HG02852 (cell line): ENCODE measurements around the gene EEFSEC.

Experiments
- ATAC-seq: cut with Tn5 transposase; IDR thresholded peaks from one replicate; pipeline ENCODE4 v1.9.1; 2021; ENCODE audit warnings: mild to moderate bottlenecking, moderate library complexity; ENCODE audit not compliant: unreplicated experiment

Gene EEFSEC

GRCh38 chr3:128328546-128329458 lies 175.5 kb downstream of the EEFSEC start:
- no peak for ATAC-seq

DNA sequence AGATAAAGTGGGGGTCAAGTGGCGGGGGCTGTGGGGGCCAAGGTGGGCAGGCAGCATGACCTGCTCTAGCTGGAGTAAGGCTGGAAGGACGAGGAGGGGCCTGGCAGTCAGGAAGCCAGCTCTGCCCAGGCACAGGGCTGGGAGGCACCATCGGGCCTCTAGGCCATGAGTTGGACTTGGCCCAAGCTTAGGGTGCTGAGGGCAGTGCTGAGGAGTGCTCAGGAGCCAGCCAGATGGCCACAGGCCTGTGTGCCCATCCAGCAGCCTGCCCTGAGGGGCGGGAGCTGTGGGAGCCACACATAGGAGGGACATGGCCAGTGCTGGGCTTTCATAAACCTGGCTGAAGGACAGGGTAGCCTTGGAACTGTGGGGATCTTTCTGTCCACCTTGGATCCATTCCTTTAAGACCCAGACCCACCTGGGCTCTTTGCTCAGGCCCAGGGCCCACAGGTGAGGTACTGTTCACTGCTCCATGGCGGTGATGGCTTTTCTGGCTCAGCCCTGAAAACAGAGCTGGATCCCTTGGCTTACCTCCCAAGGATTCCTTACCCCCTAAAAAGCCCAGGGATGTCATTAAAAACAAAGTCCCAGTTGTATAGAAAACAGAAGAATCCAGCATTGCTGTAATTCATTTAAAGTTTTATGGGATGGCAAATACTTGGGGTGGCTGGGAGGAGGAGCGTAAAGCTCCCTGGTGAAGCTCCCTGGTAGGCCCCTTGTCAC lies 176.4 kb downstream of the EEFSEC start:
- ATAC-seq: no peak

DNA sequence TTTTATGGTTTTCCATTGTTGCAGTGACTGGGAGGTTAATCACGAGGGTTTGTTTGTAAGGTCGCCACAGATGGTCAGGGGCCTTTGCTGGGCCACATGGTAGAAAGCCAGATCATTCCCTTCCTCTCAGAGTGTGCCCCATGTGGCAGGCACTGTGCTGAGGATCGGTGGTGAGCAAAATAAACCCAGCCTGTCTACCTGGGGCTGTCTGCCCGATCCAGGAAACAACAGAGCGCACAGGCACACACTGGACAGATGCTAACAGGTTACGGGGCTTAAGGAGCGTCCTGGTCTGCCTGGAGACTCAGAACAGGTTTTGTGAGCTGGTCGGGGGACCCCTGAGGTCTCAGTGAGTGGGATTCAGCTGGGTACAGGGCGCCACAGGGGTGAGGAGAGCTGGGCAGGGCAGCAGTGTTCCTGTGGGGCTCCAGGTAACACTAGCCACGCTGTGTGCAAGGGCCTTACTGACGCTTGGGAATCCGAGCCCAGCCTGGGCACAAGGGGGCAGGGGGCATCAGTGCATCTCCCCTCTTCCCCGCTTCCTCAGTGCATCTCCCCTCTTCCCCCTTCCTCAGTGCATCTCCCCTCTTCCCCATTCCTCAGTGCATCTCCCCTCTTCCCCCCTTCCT lies 177.0 kb downstream of the EEFSEC start:
- ATAC-seq: no peak

DNA sequence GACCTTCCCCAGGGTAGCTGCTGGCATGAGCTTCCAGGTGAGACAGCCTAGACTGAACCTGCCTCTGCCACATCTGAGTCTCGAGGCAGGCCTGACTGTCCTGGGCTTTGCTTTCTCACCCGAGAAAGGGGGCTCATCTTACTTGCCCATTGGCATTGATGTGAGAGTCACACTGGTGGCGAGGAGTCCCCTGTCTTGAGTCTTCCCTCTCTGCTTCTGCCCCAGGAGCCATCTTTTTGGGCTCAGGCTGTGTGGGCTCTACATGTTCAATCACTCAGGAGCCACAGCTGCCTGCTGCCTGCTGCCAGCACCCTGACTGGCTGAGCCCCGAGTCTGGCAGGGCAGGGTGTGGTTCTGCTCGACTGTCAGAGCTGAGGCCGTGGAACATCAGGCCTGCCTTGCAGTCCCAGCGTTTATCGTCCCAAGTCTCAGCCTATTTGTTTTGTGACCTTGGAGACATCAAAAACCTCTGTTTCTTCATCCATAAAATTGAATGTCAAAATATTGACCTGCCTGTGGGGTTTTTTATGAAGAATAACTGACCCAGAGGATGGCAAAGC lies 180.9 kb downstream of the EEFSEC start:
- ATAC-seq: no peak

DNA sequence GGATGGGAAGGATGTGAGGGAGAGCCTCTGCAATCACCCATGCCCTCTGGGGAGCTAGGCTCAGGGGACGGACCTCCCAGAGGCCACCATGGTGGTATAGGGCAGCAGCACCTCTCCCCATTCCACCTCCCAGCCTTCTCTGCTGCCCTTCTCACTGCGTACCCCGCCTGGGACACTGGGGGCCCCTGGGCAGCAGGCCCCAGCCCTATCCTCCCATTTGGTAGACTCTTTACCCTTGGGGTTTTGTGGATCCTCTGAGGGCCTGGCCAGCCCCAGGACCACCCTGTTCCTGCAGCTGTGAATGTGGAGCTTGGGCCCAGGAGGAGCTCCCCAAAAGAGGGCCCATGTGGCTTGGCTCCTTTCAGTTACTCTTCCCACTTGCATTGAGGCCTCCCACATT lies 181.5 kb downstream of the EEFSEC start:
- no peak for ATAC-seq

DNA sequence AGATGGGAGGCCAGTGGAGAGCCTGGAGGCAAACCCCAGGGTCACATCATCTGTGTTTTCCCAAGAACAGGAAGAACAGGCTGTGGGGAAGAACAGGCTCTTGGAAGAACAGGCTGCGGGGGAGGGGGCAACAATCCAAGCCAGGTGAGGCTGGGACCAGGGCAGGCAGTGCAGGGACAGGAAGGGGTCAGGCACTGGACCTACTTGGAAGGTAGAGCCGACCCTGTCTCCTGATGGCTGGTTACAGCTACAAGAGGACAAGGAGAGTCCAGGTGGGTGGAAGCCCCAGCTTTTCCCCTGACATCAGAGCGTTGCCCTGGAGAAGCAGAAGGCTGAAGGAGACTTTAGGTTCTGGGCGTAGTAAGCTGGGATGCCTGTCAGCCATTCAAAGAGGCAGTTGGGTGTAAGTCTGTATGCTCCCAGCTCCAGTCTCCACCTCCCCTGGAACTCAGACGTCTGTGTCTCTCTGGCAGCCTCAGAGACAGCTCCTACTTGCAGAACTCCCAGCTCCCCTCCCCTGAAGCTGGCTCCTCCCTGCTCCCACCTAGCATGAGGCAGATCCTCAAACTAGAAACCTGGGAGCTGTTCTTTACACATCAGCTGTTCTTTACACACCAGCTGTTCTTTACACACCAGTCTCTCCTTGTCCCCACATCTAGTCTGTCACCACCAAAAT lies 182.5 kb downstream of the EEFSEC start:
- ATAC-seq: no peak

DNA sequence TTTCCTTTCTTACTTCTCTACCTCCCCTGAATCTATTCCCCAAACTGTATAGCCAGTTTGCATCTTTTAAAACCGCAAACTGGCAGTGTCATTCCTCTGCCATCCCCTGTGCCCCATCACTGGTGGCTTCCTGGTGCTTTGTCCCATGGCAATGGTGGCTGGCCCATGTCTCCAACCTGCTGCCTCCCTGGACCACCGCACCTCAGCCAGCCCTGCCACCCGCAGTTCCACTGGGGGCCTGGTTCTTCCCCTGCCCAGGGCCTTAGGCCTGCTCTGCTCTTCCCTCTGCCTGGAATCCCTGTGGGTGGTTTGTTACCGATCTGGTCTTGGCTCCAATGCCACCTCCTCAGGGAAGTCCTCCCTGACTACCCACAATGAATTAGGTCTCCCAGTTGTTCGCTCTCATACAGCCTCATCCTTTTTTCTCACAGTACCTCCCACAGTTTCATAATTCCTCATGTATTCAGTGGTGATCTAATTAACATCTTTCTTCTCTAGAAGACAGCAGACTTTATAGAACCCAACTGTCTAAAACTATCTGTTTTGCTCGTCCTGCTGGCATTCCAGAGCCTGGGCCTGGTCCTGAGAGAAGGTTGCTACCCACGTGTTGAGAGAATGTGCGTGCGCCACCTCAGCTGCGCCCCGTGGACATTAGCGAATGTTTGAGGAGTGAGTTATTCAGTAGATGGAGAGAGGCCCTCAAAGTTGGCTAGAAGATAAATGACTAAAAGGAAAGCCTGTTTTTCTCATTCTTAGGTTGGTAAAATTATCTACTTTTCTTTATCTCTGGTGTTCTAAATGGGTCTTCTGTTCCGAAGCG lies 183.3 kb downstream of the EEFSEC start:
- ATAC-seq: no peak

DNA sequence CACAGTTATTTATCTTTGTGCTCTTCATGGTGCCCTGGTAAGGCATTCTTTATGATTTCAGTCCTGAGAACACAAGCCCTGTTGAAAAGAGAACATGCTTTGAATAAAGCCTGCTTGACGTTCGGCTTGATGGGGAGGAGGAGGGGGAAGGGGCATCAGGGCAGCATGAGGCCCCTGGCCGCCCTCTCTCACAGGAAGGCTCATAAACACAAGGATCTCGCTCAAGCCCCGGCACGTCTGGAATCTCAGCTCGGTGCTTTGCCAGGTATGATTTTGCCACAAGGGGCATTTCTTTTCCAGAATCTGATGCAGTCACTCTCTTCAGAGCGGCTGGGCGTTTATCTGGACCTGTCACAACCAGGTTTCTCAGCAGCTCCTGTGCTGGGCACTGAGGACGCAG lies 184.0 kb downstream of the EEFSEC start:
- ATAC-seq: no peak

DNA sequence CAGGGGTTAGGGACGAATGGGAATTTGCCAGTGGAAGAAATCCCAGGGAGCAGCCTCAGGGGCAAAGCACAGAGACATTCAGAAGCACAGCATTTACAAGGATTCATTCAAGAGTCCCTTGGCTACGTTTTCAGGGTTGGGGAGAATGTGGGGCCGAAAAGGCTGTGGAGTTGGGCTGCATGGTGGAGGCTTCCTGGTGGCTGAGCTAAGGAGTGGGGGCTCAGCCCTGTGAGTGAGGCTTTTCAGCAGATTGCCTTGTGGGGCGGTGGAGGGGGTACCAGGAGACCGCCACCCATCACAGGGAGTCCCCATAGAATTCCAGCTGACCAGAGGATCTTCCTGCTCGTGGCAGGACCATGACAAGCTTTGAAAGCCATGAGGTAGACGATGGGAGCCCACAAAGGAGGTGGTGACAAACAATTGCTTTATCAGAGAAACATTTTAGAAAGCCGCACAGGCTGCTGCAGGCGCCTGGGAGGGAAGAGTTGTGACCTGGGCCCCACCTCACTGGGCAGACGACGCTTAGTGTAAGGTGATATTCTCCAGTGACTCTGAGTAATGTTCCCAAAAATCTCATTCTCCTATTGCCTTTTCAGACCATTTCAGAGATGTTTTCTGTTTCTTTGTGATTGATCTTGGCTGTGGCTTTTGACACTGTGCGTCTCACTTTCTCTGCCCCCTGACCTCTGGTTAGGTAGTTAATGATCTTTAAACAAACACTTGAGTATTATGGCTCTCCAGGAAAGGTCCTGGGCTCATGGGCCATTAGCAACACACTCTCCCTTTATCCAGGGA lies 185.5 kb downstream of the EEFSEC start:
- no peak for ATAC-seq

- no peak for ATAC-seq
Observed at GRCh38 chr3:128339491-128340012, 186.3 kb downstream of the EEFSEC start.

DNA sequence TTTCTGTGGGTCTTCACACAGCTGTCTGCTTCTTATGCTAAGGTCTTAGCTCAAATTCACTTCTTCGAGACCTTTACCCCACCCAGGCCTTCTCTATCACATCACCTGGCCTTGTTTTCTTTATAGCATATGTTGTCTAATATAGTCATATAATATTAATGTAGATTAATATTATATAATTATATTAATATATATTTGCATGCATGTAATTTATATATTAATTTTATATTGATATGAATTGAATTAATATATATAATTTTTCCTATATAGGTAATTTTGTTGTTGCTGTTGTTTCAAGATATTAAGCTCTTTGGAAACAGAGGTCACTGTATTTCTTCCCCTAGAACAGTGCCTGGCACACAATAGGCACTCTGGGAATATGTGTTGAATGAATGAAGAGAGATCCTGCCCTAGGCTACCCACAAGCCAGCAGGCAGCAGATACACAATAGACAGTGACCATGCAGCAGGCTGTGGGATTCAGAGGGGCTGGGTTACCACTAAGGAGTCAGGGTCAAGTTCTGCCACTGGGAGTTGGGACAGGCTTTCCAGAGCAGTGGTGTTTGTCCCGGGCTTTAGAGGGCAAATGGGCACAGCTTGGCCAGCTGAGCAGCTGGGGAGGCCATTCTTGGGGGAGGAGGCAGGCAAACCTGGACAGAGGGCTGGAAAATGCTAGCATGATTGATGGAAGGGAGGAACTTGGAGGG lies 187.1 kb downstream of the EEFSEC start:
- no peak for ATAC-seq

GRCh38 chr3:128340904-128341555 lies 187.7 kb downstream of the EEFSEC start:
- no peak for ATAC-seq

DNA sequence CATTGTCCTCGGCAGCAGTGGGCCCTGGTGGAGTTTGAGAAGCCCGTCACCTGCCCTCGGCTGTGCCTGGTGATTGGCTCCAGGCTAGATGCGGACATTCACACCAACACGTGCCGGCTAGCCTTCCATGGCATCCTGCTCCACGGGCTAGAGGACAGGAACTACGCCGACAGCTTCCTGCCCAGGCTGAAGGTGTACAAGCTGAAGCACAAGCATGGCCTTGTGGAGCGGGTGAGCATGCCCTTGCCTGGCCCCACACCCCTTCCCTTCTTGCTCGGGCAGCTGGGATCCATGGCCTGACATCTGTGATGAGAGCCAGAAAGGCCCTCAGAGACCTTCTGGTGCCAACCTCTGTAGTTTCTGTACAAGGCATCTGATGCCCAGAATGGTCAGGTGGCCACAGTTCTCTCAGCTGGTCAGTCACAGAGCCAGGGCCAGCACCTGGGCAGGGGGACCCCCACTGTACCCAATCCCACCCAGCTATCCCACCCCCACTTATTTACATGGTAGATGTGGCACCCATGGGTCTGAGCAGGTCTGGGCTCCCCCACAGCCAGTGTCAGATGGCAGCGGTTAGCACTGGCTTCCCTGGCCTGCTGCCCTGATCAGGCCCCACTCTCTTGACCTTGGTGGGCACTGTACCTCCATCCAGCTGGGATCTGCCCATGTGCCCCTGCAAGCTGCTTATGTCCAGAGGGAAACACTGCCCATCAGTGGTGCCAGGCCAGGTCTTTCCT lies 188.5 kb downstream of the EEFSEC start:
- ATAC-seq: no peak

GRCh38 chr3:128342701-128343180 lies 189.5 kb downstream of the EEFSEC start:
- ATAC-seq: no peak

DNA sequence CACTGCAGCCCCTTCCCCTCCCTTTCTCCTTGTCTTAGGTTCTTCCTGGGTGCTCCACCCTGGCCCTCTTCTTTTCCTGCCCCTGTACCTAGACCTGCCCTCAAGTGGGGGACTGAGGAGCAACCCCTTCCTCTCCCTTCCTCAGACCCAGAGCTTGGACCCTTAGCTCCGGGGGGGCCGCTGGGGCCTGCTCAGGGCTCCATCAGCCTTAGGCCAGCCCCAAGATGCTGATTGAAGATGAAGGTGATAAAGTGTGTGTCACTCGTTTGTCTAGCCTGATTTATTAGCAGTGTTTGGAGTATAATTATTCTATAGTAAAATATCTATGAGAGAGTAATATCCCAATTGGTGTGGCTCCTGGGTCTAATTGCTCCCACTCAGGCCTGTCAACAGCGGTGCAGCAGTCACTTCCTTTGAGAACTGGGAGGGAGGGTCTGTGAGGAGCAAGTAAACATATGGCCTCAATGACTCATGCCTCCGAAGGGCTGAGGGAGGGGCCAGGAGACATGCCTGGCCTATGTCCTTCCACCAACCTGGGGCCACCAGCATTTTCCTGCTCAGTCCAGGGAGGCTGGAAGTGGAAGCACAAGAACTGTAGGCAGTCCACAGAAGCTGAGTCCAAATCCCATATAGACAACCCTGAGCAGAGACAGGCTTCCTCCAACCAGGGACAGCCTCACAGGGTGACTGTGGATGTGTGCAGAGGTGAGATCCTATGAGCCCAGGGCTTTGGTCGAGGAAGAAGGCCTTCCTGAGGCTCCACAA lies 190.2 kb downstream of the EEFSEC start:
- no peak for ATAC-seq

GRCh38 chr3:128344052-128344735 lies 190.9 kb downstream of the EEFSEC start:
- ATAC-seq: no peak
